Endothelial cell of umbilical vein (primary cell): Measurements from ENCODE around the gene NTMT1. TPM values are rescaled to one million over a fixed set of nuclear protein-coding genes. Genes with fewer than 3 reads are reported as not detected.

ENCODE experiments used
- BruUV-seq: library from RNA; stranded (reverse); fragments of 400-500 nt; replicated peaks from 2 replicates; lab custom pipeline; 2021; lab: Mats Ljungman, UMichigan
- CTCF ChIA-PET: fragments of 300-600, 350-600 bp; sonication (Branson Sonifier 250); formaldehyde crosslinking; loops from one replicate; lab custom pipeline; 2021; ENCODE audit warnings: antibody characterized with exemption, inconsistent platforms; lab: Charles Lee
- POLR2A ChIA-PET: fragments of 300-600, 350-600 bp; sonication (Branson Sonifier 250); formaldehyde crosslinking; loops from one replicate; lab custom pipeline; 2021; ENCODE audit warnings: antibody characterized with exemption, inconsistent platforms; lab: Charles Lee
- DNase-seq: peaks from one replicate; pipeline ENCODE4 v3.0.0-alpha.2; 2011; ENCODE audit warnings: low read depth, low spot score
- FAIRE-seq: peaks from 2 replicates; lab custom pipeline; 2011; peaks lifted over from hg19 to GRCh38; lab: Jason Lieb, UNC
- H2AFZ ChIP-seq: 2 replicates; pipeline ENCODE4 v1.6.0; 2012; ENCODE audit warnings: low read depth, low read length, control low read depth, inconsistent platforms
- H3K27ac ChIP-seq: 2 replicates; pipeline ENCODE4 v1.5.1; 2011; ENCODE audit warnings: low read depth, mild to moderate bottlenecking, control low read depth, low read length, moderate library complexity; ENCODE audit not compliant: insufficient read depth
- H3K27me3 ChIP-seq, 2 experiments: 2 replicates each; pipeline versions ENCODE4 v1.6.0 to v1.6.1; 2011; ENCODE audit warnings: low read length in 2 of 2, mixed read lengths in 1 of 2; ENCODE audit not compliant: control insufficient read depth in 2 of 2, insufficient read depth in 2 of 2
- H3K36me3 ChIP-seq, 2 experiments: 2 replicates in 1 of 2; 3 replicates in 1 of 2; pipeline ENCODE4 v1.5.1; 2011; ENCODE audit warnings: low read length in 2 of 2, mild to moderate bottlenecking in 1 of 2, moderate library complexity in 1 of 2; ENCODE audit not compliant: control insufficient read depth in 2 of 2, insufficient read depth in 2 of 2; ENCODE audit errors: extremely low read depth in 1 of 2
- H3K4me1 ChIP-seq: 3 replicates; pipeline ENCODE4 v1.5.1; 2011; ENCODE audit warnings: mild to moderate bottlenecking, low read length; ENCODE audit not compliant: control insufficient read depth, insufficient read depth; ENCODE audit errors: extremely low read depth
- H3K4me2 ChIP-seq: 2 replicates; pipeline ENCODE4 v1.6.1; 2011; ENCODE audit warnings: low read length, control low read depth, mixed read lengths; ENCODE audit not compliant: insufficient read depth
- H3K4me3 ChIP-seq, 3 experiments: fragments of 200-600 bp in 1 of 3; sonication (generic), shearing (Covaris generic) in 1 of 3; replicated peaks in 1 of 3; 2 replicates each; pipeline ENCODE4 v1.5.1; 2011 to 2016; ENCODE audit warnings: control low read depth in 3 of 3, low read length in 3 of 3, mild to moderate bottlenecking in 2 of 3, inconsistent platforms in 1 of 3, low read depth in 1 of 3, moderate library complexity in 1 of 3; ENCODE audit not compliant: insufficient read depth in 1 of 3
- H3K79me2 ChIP-seq: 2 replicates; pipeline ENCODE4 v1.6.0; 2012; ENCODE audit warnings: low read length, inconsistent platforms; ENCODE audit not compliant: control insufficient read depth, insufficient read depth
- H3K9ac ChIP-seq: replicated peaks from 2 replicates; pipeline ENCODE3; 2011; ENCODE audit warnings: low read length, control low read depth; ENCODE audit not compliant: insufficient read depth; ENCODE audit errors: extremely low read depth
- H3K9me1 ChIP-seq: replicated peaks from 3 replicates; pipeline ENCODE4 v1.6.0; 2011; ENCODE audit warnings: mild to moderate bottlenecking, low read length; ENCODE audit not compliant: control insufficient read depth, insufficient read depth; ENCODE audit errors: extremely low read depth
- H3K9me3 ChIP-seq: replicated peaks from 2 replicates; pipeline ENCODE4 v1.5.1; 2012; ENCODE audit warnings: low read length, inconsistent platforms; ENCODE audit not compliant: control insufficient read depth, insufficient read depth
- H4K20me1 ChIP-seq: replicated peaks from 2 replicates; pipeline ENCODE3; 2011; ENCODE audit warnings: mild to moderate bottlenecking, low read length; ENCODE audit not compliant: control insufficient read depth, insufficient read depth; ENCODE audit errors: extremely low read depth
- FOS ChIP-seq: IDR thresholded peaks from 2 replicates; pipeline ENCODE4 v1.6.1; 2011; ENCODE audit warnings: mild to moderate bottlenecking, low read length, moderate library complexity, borderline replicate concordance; ENCODE audit not compliant: insufficient read depth
- GATA2 ChIP-seq: IDR thresholded peaks from 2 replicates; pipeline ENCODE4 v1.7.0; 2011; ENCODE audit warnings: low read depth, mild to moderate bottlenecking, moderate library complexity, mixed read lengths, low read length; ENCODE audit not compliant: insufficient read length, insufficient read depth
- JUN ChIP-seq: IDR thresholded peaks from 2 replicates; pipeline ENCODE4 v1.6.1; 2011; ENCODE audit warnings: borderline replicate concordance, low read depth; ENCODE audit not compliant: insufficient read length, insufficient read depth
- MYC ChIP-seq: IDR thresholded peaks from one replicate; pipeline ENCODE4 v1.6.1; 2011; ENCODE audit warnings: mild to moderate bottlenecking, low read depth, low read length
- dilution Hi-C: fragments of 300-500 bp; cut with MboI; formaldehyde crosslinking; loops from one replicate; pipeline ENCODE4 v1.15.0; 2019; ENCODE audit warnings: low sequenced_read_pairs; ENCODE audit not compliant: extremely low pct_ligation_motif_present
- intact Hi-C: fragments of 100-400 bp; cut with micrococcal nuclease; formaldehyde crosslinking; loops from one replicate; pipeline ENCODE4 v1.10.0; 2022
- polyA plus RNA-seq, 4 experiments: library from polyadenylated mRNA; depleted of rRNA in 3 of 4; stranded (reverse) in 3 of 4; unstranded in 1 of 4; fragments of >200 nt; gene quantifications; 2 replicates each; pipeline versions ENCODE4 v1.2.1 to v1.2.3, GENCODE V29; 2011 to 2012; ENCODE audit warnings: missing spikeins in 1 of 4
- total RNA-seq: library from RNA; stranded (reverse); gene quantifications from 2 replicates; pipeline ENCODE4 v1.2.3, GENCODE V29; 2021
- TF ChIP-seq, protein P1 (sequence below), 2 donors: IDR thresholded peaks; 1 replicate in 1 of 2; 2 replicates in 1 of 2; pipeline ENCODE4 v1.5.1; 2011; ENCODE audit warnings: low read length in 2 of 2, mild to moderate bottlenecking in 2 of 2, moderate library complexity in 2 of 2, control low read depth in 1 of 2, inconsistent platforms in 1 of 2, low read depth in 1 of 2; ENCODE audit not compliant: insufficient read depth in 1 of 2; ENCODE audit errors: extremely low read depth in 1 of 2

NTMT1 gene
- total and polyA plus RNA-seq, 2 donors (not counting 3 experiments of a cell fraction or from before 2014, with no cell fraction given) = 47.6 to 58.3 TPM

DNA sequence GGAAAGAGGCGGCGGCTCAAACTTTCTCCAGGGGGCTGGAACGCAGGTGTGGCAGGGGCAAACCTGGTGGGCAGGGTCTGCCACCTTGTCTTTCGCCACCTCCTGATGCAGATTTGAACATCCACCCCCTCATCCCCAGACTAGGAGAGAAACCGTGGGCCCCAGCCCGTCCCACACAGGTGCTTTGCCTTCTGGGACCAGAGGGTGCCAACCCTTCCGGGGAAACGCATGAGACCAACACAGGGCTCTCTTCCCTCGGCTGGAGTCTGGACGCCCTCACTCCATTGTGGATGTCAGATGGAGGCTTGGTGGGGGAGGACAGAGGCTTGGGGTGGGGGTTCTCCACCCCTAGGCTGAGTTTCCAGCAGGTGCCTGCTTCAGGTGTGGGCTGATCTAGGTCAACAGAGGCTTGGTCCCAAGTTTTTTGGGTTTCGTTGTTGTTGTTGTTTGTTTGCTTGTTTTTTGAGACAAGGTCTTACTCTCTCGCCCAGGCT, 14.6 kb upstream of the NTMT1 start:
- dilution Hi-C loops = no loop called here
- TF ChIP-seq MYC = no peak
- no peak for TF ChIP-seq JUN
- no peak for TF ChIP-seq GATA2
- TF ChIP-seq, protein P1, sequence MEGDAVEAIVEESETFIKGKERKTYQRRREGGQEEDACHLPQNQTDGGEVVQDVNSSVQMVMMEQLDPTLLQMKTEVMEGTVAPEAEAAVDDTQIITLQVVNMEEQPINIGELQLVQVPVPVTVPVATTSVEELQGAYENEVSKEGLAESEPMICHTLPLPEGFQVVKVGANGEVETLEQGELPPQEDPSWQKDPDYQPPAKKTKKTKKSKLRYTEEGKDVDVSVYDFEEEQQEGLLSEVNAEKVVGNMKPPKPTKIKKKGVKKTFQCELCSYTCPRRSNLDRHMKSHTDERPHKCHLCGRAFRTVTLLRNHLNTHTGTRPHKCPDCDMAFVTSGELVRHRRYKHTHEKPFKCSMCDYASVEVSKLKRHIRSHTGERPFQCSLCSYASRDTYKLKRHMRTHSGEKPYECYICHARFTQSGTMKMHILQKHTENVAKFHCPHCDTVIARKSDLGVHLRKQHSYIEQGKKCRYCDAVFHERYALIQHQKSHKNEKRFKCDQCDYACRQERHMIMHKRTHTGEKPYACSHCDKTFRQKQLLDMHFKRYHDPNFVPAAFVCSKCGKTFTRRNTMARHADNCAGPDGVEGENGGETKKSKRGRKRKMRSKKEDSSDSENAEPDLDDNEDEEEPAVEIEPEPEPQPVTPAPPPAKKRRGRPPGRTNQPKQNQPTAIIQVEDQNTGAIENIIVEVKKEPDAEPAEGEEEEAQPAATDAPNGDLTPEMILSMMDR (IDR thresholded peaks at IDR 0.05; ENCODE audit: extremely low read depth in 1 of 2, insufficient read depth in 1 of 2, low read depth in 1 of 2, low read length in 2 of 2) = no peak
- no peak overlapping the region for H3K4me3 ChIP-seq

GRCh38 chr9:129612123-129612522, 13.8 kb upstream of the NTMT1 start:
- Histone ChIP-seq H3K79me2 (no peaks in the 10 kb centered on the region), H3K9me1 (no peaks in the 10 kb centered on the region), H3K27ac (no peak overlapping the region), H3K4me3 (no peak overlapping the region), H3K36me3 (no peaks in the 10 kb centered on the region), H4K20me1 (no peaks in the 10 kb centered on the region), H2AFZ (no peak overlapping the region), H3K4me1 (peaks cover 14% of the 10 kb centered on the region), H3K9ac (no peak overlapping the region), H3K27me3 (peaks cover 0 to 5% of the 10 kb centered on the region in 2 experiments), H3K9me3 (no peaks in the 10 kb centered on the region), H3K4me2 (no peak overlapping the region)
- intact Hi-C loops = loop anchor here (5.0 to 10.0 kb wide), 2 partner anchors 290 to 607 kb away; no protein-coding TSS in a partner anchor
- DNase-seq (no peak), FAIRE-seq (no peak)
- CTCF ChIA-PET = interaction anchor here (1.0 to 7.0 kb wide), 6 partner anchors 9 to 482 kb away, joined by 3 to 100 read pairs (median 6); partner anchors contain the start of genes C9orf50 and NTMT1
- dilution Hi-C loops = no loop called here
- no TSS peak for BruUV-seq
- TF ChIP-seq FOS = no peak
- POLR2A ChIA-PET = no interaction called here

More for the DNA sequence above, 14.6 kb upstream of the NTMT1 start:
- no peak for FAIRE-seq
- Histone ChIP-seq H3K9me1 (no peaks in the 10 kb centered on the region), H3K79me2 (no peaks in the 10 kb centered on the region), H2AFZ (no peak overlapping the region), H3K27ac (no peak overlapping the region), H4K20me1 (no peaks in the 10 kb centered on the region), H3K9ac (no peak overlapping the region), H3K27me3 (peaks cover 0 to 5% of the 10 kb centered on the region in 2 experiments), H3K36me3 (no peaks in the 10 kb centered on the region), H3K9me3 (no peaks in the 10 kb centered on the region), H3K4me1 (peaks cover 14% of the 10 kb centered on the region), H3K4me2 (no peak overlapping the region)
- CTCF ChIA-PET = interaction anchor here (0.8 to 7.0 kb wide), 18 partner anchors 9 to 482 kb away, joined by 3 to 100 read pairs (median 4); partner anchors contain the start of genes C9orf50, IER5L and NTMT1
- no peak for DNase-seq
- BruUV-seq = no TSS peak
- intact Hi-C loops = loop anchor here (1.0 to 10.0 kb wide), 5 partner anchors 13 to 607 kb away; no protein-coding TSS in a partner anchor
- POLR2A ChIA-PET = no interaction called here
